HG03575 (cell line): ENCODE measurements around the gene IDH3B.

Experiments
- ATAC-seq: cut with Tn5 transposase; IDR thresholded peaks from one replicate; pipeline ENCODE4 v1.9.1; 2021; ENCODE audit not compliant: unreplicated experiment, insufficient number of reproducible peaks, low FRiP score; ENCODE audit errors: extremely low read depth

IDH3B gene

DNA sequence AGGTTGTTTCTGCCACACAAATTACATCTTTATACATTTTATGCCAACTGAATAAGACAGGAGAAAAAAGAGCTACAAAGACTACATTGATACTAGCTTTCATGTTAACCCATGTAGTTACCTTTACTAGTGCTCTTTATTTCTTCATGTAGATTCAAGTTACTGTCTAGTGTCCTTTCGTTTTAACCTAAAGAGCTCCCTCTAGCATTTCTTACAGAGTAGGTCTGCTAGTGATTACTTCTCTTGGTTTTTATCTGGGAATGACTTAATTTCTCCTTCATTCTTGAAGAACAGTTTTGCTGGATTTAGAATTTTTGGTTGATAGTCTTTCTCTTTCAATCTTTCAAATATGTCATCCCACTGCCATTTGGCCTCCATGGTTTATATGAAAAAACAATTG is 32.8 kb downstream of the IDH3B start:
- no peak for ATAC-seq

DNA sequence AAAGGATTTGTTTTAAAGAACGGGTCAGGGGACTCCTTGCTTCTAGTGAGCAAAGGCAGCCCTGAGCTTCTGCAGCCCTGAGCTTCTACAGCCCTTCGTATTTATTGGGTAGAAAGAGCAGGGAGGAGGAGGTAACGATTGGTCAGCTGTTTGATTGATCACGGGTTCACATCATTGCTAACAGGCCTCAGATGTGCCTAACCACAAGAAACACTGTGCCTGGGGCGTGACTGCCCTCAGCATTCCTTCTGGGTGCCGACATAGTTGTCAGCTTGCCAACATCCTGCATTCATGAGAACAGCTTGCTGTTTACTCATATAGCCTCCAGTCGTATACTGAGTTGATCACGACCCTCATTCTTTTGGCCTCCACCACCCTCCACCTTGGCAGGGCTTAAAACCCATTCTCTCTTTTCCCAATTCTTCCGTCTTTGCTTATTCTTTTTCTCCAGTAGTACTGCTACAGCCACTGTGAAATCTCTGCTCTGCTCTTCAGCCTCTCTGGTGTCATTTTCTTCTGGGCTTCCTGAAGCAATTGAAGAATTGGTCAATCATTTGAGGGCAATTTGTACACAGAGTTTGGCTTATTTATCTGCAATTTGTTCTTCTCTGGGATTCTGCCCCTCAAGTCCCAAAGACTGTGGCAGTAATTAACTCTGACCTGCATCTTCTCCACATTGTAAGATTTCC is 37.0 kb downstream of the IDH3B start:
- ATAC-seq, result no peak

DNA sequence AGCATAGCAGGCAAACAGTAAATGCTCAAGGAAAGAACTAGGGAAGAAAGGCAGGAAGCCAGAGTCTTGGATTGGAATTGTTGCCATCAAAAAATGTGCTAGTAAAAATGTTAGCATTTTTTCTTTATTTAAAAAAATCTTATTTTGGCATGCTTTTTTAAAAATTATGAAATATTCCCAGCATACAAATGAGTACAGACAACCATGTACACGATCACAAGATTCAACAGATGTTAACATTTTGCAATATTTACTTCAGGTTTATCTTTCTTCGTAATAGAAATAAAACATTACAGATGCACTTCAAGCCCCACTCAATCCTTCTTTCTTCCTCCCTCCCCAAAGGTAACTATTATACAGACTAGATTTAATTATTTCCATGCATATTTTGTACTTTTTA is 39.0 kb downstream of the IDH3B start:
- ATAC-seq, result no peak

DNA sequence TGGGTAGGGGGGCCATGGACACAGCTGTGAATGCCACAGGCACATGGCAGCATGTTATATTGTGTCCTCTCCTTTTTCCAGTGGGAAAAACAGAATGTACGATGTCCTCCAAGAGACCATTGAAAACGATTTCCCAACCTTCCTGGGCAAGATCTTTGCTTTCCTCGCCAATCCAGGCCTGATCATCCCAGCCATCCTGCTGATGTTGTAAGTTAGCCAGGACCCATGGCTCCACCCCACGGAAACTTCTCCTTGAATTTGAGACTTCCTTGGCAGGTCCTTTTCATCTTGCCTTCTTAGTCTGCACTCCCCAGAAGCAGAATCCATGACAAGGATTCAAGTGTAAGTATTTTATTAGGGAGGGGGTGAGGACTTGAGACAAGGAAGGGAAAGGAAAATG is 39.8 kb downstream of the IDH3B start:
- ATAC-seq, result no peak

DNA sequence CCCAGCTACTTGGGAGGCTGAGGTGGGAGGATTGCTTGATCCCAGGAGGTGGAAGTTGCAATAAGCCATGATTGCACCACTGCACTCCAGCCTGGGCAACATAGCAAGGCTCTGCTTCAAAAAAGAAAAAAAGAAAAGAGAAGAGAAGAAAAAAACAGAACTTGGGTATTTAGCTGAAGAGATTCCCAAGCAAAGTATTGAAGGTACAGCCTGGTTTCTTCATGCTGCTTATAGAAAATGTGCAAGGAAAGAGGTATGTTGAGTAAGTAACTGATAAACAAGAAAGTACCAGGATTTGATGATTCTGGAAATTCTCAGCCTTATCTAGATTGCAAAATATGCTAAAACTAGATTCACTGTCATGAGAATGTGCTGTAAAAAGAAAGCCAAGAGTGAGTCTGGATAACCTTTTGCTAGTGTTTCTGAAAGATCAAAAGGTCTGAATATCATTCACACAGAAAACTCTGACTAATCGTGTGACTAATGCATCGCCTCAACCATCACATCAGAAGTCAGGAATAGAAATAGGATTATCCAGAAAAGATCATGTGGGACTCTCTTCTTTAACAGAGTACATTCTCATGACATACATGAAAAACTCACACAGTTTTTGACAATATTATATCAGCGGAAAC is 43.9 kb downstream of the IDH3B start:
- no peak for ATAC-seq

DNA sequence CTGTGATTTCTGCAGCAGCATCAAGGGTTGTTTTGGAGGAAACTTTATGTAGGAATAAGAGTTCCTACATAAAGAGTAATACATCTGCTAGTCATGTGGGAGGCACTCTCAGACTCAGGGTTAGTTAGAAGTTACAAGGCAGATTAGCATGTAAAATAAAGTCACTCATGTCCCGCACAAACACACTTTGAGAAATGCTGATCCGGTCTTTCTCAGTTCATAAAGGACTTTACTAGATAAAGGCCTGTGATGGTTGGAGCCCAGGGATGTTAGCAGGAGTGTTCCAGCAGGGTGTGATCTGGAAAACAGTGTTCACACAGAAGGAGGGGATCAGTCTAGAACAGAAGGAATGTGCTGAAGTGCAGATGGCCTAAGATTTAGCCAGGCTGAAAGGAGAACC is 44.7 kb downstream of the IDH3B start:
- no peak for ATAC-seq

DNA sequence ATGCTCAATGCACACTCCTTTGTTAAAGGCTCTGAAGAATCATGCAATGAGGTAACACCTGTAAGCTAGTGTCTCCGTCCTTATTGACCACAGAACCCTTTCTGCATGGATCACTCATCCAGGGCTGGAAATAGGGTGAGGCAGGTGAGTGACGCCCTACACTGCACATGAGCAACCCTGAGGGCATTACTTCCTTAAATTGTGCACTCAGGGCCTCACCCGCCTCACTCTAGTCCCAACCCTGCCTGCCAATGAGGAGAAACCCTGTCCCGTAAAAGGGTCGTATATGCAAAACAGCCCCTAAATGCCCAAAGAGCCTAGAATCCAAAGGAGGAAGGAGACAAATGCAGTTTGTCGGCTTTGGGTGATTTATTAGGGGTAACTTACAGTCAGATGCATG is 45.2 kb downstream of the IDH3B start:
- no peak for ATAC-seq

DNA sequence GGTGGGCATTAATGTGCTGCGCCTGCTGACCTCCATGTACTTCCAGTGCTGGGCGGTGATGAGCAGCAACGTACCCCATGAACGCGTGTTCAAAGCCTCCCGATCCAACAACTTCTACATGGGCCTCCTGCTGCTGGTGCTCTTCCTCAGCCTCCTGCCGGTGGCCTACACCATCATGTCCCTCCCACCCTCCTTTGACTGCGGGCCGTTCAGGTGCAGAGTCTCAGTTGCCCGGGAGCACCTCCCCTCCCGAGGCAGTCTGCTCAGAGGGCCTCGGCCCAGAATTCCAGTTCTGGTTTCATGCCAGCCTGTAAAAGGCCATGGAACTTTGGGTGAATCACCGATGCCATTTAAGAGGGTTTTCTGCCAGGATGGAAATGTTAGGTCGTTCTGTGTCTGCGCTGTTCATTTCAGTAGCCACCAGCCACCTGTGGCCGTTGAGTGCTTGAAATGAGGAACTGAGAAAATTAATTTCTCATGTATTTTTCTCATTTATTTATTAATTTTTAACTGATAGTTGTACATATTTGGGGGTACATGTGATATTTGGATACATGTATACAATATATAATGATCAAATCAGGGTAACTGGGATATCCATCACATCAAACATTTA is 46.8 kb downstream of the IDH3B start:
- ATAC-seq, result no peak

DNA sequence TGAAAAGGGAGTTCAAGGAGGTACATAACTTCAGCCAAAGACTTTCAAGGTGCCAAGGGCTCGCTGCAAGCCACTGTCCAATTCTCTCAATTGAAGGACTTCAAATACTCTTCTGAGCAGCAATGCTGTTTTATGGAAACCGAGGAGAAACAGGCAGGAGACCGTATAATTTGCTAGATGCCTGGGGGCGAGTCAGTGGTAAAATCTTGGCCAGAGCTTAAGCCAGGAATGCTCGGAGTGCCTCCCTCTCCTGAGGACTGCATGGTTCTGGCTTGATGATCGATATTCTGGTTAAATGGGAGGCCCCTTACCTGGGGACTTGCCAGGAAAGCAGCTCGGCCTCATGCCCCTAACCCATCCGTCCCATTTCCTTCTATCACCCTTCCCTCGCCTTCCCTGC is 47.4 kb downstream of the IDH3B start:
- ATAC-seq, result no peak

DNA sequence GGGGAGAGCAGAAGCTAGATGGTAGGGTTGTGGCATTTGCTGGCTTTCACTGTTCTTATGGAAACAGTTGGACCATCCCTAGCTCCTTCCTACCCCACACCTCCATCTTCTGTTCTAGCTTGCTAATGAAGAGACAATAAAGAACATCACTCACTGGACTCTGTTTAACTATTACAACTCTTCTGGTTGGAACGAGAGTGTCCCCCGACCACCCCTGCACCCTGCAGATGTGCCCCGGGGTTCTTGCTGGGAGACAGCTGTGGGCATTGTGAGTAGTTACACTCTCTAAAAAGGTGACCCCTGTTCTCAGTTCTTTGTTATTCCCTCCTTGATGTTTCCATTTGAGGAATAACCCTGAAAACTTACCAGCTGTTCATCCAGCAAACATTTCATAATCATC is 51.9 kb downstream of the IDH3B start:
- no peak for ATAC-seq

DNA sequence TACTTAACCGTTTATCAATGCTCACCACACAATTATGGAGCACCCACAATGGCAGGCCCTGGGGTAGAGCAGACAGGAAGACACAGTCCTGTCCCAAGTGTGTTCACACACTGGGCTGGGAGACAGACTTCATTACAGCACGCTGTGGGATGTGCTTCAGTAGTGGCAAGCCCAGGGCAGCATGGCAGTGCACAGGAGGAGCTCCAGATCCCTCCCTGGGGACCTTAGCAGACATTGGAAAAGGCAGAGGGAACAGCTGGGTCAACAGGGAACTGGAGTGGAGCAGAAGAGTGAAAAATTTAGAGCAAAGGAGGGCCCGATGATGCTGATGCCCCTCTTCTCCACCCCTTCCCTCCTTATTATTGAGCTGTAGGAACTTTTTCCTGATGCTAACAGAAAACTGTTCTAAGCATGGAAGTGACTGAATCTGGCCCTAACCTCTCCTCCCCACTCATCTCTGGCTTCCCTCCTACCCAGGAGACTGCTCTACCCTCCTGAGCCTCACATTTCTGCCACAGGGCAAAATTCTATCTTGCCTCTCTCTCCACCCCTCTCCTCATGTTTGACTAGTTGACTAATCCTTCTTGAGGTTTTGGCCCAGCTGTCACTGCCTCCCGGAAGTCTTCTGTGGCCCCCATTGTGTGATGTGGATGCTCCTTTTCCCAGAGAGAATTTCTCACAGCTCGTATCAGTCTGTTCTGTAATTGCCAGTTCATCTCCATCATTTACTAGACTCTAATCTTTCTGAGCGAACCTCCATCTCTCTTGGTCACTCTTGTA is 52.9 kb downstream of the IDH3B start:
- ATAC-seq, result no peak

DNA sequence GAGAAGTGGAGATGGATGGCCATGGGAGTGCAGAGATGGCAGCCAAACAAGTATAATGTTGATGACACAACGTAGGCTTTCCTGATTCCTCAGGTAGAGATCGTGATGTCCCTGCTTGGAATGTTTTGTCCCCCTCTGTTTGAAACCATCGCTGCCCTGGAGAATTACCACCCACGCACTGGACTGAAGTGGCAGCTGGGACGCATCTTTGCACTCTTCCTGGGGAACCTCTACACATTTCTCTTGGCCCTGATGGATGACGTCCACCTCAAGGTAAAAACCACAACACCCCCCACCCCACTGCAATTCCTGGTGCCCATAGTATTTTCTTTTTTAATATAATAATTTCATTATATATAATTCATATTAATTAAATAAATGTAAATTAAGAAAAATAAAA is 53.7 kb downstream of the IDH3B start:
- ATAC-seq, result no peak
